Liver (tissue), 3 donors: Measurements from ENCODE around the gene CCL25.

Experiments
- JUND ChIP-seq, 2 donors: IDR thresholded peaks; 2 replicates each; pipeline ENCODE4 v1.6.1; 2016; ENCODE audit warnings: antibody characterized with exemption in 2 of 2
- RAD21 ChIP-seq, 2 donors: IDR thresholded peaks; 2 replicates each; pipeline ENCODE4 v1.6.1; 2016; ENCODE audit warnings: antibody characterized with exemption in 2 of 2, mild to moderate bottlenecking in 2 of 2
- RXRA ChIP-seq, 2 donors: IDR thresholded peaks; 2 replicates each; pipeline ENCODE4 v1.6.1; 2017 to 2018; ENCODE audit warnings: antibody characterized with exemption in 2 of 2, mild to moderate bottlenecking in 1 of 2
- SP1 ChIP-seq: IDR thresholded peaks from 2 replicates; pipeline ENCODE4 v1.6.1; 2018; ENCODE audit warnings: antibody characterized with exemption, mild to moderate bottlenecking
- TAF1 ChIP-seq: conservative IDR thresholded peaks from 2 replicates; pipeline ENCODE4 v1.6.1; 2016; ENCODE audit warnings: antibody characterized with exemption, mild to moderate bottlenecking
- TF ChIP-seq, protein P1 (sequence below): fragments of 150-350 bp; IDR thresholded peaks from 2 replicates; pipeline ENCODE4 v1.5.1; 2017; ENCODE audit warnings: improper control_type of control experiment, low read depth, low read length; ENCODE audit not compliant: missing input control
- TF ChIP-seq, protein P2 (sequence below): IDR thresholded peaks from 2 replicates; pipeline ENCODE4 v1.6.1; 2016; ENCODE audit warnings: antibody characterized with exemption, mild to moderate bottlenecking
- TF ChIP-seq, protein P3 (sequence below): IDR thresholded peaks from 2 replicates; pipeline ENCODE4 v1.6.1; 2016; ENCODE audit warnings: antibody characterized with exemption
- donor health status: healthy.
- donor health status: healthy.

DNA sequence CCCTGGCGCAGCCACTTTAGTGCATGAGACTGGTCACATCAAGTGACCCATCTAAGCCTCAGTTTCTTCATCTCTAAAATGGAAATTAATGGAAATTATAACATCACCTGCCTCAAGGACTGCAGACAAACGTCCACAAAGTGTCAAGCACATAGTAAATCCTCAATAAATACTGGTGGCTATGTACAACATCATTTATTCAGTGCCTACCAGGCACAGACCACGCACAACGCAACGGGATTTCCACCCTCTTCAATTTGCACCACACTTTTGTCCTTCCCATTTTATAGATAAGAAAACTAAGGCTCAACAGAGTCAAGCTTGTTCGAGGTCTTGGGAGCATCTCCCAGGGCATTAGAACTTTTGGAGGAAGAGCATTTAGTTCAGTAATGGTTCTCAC is 48.6 kb upstream of the CCL25 start:
- TF ChIP-seq, protein P1, sequence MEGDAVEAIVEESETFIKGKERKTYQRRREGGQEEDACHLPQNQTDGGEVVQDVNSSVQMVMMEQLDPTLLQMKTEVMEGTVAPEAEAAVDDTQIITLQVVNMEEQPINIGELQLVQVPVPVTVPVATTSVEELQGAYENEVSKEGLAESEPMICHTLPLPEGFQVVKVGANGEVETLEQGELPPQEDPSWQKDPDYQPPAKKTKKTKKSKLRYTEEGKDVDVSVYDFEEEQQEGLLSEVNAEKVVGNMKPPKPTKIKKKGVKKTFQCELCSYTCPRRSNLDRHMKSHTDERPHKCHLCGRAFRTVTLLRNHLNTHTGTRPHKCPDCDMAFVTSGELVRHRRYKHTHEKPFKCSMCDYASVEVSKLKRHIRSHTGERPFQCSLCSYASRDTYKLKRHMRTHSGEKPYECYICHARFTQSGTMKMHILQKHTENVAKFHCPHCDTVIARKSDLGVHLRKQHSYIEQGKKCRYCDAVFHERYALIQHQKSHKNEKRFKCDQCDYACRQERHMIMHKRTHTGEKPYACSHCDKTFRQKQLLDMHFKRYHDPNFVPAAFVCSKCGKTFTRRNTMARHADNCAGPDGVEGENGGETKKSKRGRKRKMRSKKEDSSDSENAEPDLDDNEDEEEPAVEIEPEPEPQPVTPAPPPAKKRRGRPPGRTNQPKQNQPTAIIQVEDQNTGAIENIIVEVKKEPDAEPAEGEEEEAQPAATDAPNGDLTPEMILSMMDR: no peak
- TF ChIP-seq, protein P2, sequence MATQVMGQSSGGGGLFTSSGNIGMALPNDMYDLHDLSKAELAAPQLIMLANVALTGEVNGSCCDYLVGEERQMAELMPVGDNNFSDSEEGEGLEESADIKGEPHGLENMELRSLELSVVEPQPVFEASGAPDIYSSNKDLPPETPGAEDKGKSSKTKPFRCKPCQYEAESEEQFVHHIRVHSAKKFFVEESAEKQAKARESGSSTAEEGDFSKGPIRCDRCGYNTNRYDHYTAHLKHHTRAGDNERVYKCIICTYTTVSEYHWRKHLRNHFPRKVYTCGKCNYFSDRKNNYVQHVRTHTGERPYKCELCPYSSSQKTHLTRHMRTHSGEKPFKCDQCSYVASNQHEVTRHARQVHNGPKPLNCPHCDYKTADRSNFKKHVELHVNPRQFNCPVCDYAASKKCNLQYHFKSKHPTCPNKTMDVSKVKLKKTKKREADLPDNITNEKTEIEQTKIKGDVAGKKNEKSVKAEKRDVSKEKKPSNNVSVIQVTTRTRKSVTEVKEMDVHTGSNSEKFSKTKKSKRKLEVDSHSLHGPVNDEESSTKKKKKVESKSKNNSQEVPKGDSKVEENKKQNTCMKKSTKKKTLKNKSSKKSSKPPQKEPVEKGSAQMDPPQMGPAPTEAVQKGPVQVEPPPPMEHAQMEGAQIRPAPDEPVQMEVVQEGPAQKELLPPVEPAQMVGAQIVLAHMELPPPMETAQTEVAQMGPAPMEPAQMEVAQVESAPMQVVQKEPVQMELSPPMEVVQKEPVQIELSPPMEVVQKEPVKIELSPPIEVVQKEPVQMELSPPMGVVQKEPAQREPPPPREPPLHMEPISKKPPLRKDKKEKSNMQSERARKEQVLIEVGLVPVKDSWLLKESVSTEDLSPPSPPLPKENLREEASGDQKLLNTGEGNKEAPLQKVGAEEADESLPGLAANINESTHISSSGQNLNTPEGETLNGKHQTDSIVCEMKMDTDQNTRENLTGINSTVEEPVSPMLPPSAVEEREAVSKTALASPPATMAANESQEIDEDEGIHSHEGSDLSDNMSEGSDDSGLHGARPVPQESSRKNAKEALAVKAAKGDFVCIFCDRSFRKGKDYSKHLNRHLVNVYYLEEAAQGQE: no peak
- TF ChIP-seq TAF1: no peak
- no peak for TF ChIP-seq JUND (IDR thresholded peaks at IDR 0.05)
- TF ChIP-seq RXRA (IDR thresholded peaks at IDR 0.05): no peak
- TF ChIP-seq RAD21 (IDR thresholded peaks at IDR 0.05): no peak
- TF ChIP-seq, protein P3, sequence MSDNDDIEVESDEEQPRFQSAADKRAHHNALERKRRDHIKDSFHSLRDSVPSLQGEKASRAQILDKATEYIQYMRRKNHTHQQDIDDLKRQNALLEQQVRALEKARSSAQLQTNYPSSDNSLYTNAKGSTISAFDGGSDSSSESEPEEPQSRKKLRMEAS: no peak
- TF ChIP-seq SP1: no peak
